SH-SY5Y (cell line): ENCODE results near the gene PNPLA2.

Experiments used
- GATA2 ChIP-seq: IDR thresholded peaks from 2 replicates; pipeline ENCODE4 v1.6.1; 2011; ENCODE audit warnings: mild to moderate bottlenecking, low read depth, low read length
- GATA3 ChIP-seq: IDR thresholded peaks from 2 replicates; pipeline ENCODE4 v1.6.1; 2011; ENCODE audit warnings: low read depth, mild to moderate bottlenecking, low read length, moderate library complexity

PNPLA2 gene

GRCh38 chr11:818396-819128 lies at the start of gene PNPLA2:
TSS of gene PNPLA2 (plus strand) at chr11:818914. CDS start at chr11:819719, 805 bp downstream.
- TF ChIP-seq GATA3 (no peak), GATA2 (no peak)

GRCh38 chr11:769887-770641 lies 48.6 kb upstream of the PNPLA2 start:
- no peak for TF ChIP-seq GATA3
- no peak for TF ChIP-seq GATA2

GRCh38 chr11:770642-771616 lies 47.8 kb upstream of the PNPLA2 start:
- TF ChIP-seq GATA3, result no peak
- no peak for TF ChIP-seq GATA2

- no peak for TF ChIP-seq GATA3
- no peak for TF ChIP-seq GATA2
Observed at GRCh38 chr11:771617-772204, 47.0 kb upstream of the PNPLA2 start.

GRCh38 chr11:772429-773390 lies 46.0 kb upstream of the PNPLA2 start:
- TF ChIP-seq GATA2 (no peak), GATA3 (no peak)

GRCh38 chr11:773425-773824 lies 45.3 kb upstream of the PNPLA2 start:
- TF ChIP-seq GATA2 (no peak), GATA3 (no peak)

- no peak for TF ChIP-seq GATA2
- no peak for TF ChIP-seq GATA3
Observed at GRCh38 chr11:773830-774229, 44.9 kb upstream of the PNPLA2 start.

GRCh38 chr11:774873-775592 lies 43.7 kb upstream of the PNPLA2 start:
- TF ChIP-seq GATA2 (no peak), GATA3 (no peak)

- TF ChIP-seq GATA3 (no peak), GATA2 (no peak)
Observed at GRCh38 chr11:776263-776560, 42.5 kb upstream of the PNPLA2 start.

- TF ChIP-seq GATA3 (no peak), GATA2 (no peak)
Observed at GRCh38 chr11:776561-777287, 42.0 kb upstream of the PNPLA2 start.

GRCh38 chr11:777288-778255 lies 41.1 kb upstream of the PNPLA2 start, which contains the start of gene GATD1:
TSS of gene GATD1 (minus strand) at chr11:777487. CDS start at chr11:777462, 25 bp downstream.
- no peak for TF ChIP-seq GATA3
- no peak for TF ChIP-seq GATA2
